HK-2 (cell line): ENCODE data around the gene B4GALNT1.
"Not testable (repeated sequence)": the region's sequence is repeated elsewhere in the genome, so short reads cannot be mapped to it uniquely, and the experiment has no call there.

ENCODE experiments used
- DNase-seq: peaks from one replicate; pipeline ENCODE4 v3.0.0-alpha.2; 2018; ENCODE audit not compliant: unreplicated experiment

B4GALNT1 gene

DNA sequence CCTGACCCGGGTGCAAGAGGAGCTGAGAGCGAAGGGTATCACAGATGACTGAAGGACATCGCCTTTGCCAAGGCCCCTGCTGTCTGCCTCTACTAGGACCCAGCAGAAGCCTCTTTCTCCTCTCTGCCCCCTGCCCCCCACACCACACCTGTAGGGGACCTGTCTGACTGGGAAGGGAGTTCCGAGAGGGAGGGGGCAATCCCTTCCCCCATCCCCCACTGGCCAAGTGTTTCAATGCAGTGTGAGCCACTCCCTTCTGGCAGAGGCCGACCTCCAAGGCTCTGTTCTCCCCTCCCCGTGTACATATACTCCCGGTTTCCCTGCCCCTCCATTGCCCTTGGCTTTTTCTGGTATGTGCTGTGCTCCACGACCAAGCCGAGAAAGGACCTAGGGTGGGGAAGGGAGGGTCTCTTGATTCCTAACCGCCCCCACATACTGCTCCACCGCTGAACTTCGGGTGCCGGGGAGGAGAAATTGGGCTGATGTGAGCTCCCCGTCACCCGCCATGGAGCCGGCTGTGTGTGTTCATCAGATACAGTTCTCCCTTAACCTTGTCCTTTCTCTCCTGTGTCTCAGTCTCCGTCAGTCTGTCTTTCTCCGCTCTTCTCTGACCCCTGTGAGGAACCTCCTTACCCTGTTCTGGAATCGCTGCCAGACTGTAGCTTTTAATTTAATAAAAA is 23.8 kb downstream of the B4GALNT1 start:
- DNase-seq, result no peak

DNA sequence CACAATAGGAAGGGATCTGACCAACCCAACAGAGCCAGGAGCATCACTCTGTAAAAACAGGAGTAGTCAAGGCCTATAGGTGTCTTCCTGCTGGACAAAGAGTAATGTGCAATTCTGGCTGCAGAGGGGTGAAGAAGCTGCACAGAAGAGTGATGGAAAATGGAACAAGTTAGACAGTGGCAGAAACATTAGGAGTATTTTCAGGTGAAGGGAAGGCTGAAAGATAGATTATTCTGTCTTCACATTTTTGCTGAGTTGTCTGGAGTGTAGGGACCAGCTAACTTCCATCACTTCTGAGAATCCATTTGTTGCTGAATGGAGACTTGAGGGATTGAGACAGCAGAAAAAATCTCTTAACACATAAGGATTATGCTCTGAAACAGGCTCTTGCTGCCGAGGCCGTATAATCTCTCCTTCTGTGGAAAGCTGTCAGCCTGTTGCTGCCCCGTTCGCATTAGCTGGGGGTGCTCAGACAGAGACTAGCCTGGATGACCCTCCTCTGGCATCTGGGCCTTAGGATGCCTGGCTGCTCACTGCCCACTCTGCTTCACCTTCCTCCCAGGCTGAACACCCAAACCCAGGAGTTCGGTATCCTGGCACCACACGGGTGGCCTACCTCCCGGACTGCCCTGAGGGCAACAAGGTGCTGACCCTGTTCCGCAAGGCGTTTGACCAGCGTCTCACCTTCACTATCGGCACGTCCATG is 24.9 kb downstream of the B4GALNT1 start:
- no peak for DNase-seq

DNA sequence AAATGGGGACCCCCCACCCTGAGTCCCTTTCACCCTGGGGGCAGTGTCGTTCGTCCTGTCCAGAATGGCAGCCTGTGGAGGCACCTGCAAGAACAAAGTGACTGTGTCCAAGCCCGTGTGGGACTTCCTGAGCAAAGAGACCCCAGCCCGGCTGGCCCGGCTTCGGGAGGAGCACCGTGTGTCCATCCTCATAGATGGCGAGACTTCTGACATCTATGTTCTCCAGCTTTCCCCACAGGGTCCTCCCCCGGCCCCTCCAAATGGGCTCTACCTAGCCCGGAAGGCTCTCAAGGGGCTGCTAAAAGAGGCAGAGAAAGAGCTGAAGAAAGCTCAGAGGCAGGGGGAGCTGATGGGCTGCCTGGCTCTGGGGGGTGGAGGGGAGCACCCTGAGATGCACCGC is 26.2 kb downstream of the B4GALNT1 start:
- DNase-seq, result no peak

DNA sequence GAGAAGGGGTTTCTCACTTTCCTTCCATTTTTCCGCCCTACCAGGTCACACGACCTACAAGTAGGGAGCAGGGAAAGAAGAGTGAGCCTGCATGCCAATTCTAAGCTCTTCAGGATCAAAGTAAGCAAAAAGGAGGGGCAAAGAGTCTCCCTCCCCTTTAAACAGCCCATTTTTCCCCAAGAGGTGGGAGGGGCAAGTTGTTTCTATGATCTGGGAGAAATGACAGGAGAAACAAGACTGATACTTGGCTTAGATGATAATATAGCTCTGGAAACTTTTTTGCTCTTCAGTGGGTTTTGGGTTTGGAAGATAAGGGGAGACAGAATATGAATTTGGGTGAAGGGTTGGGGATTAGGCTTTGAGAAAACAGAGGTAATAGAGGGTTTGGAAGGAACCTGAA is 26.6 kb downstream of the B4GALNT1 start:
- no peak for DNase-seq

DNA sequence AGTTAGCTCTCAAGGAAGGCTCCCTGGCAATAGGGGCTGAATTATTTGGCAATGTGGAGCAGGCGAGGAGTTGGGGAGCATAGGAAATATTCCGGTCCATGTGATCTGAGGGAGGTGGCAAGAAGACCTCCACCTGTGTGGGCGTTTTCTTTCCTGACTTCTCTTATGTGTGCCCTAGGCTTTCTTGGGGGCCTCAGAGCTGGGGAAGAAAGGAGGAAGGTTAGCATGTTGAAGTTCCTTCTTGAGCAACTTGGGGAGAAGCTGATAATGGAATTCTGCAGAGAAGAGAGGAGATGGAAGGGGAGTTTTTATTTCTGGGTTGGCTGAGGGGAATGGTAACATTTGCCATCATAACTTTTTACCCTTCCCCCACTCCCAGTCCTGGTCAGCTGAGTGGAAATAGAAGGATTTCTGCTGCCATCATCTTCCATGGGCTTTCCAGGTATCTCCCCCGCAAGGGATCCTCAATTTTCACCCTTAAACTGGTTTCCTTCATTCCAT is 27.1 kb downstream of the B4GALNT1 start:
- no peak for DNase-seq

DNA sequence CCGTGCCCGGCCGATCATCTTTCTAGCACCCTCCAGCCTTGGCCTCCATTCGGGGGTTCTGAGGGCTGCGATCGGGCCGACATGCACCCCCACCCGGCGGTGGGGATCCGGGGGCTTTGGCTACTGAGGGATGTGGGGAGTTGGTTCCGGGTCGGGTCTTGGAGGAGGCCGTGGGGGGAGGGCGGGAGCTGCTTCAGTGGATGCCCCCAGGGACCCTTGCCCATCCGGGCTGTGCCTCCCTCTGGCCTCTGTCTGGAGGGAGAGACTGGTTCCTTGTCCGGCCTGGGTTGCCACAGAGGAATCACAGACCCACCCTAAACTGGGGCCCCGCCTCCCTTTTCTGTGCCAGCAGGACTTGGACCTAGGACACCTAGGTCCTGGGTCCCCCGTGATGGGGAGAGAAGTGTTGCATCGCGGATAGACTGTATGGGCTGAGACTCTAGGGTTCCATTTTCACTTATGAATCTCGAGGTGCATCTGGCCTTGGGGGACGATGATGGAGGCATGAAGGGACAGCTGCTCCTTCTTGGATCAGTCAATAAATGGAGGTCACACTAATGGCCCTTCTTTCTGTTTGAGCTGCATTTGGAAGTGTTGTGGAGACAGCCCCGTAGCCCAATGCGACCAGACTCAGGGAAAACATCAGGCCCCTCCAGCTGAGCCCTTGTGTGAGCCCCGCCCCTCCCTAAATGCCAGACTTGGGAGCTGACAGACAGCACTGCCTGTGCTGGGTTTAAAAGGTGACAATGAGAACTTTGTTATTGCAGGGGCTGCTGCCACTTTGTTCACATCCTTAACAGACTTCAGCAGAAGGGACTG is 27.8 kb downstream of the B4GALNT1 start:
- DNase-seq, result no peak

DNA sequence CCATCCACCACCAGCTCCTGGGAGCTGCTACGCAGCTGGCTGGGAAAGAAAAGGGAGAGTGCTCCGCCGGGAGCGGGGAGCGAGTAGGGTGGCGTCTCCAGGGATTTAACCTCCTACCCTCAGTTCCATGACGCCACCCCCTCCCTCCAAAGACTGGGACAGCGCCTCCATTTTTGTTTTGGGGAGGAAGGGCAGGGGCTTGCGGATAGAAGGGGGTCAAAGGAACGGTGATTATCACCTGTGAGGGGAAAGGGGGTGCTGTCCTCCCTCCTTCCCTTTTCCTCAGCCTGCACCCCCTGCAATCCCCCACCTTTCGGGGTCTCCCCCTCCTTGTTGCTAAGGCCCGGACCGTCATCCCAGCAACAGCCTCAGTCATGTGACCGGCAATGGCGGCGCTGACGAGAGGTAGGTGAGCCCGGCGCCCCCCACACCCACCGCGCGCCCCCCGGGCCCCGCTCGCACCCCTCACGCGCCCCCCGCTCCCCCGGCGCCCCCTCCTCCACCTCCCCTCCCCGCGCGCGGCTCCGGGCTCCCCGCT is 28.5 kb downstream of the B4GALNT1 start, which contains the start of gene DTX3:
TSS of gene DTX3 (plus strand) at position 371 of the 538 bp plus-strand sequence. CDS start 1,694 bp downstream, outside the sequence.
- DNase-seq, result peak; percentile 43

DNA sequence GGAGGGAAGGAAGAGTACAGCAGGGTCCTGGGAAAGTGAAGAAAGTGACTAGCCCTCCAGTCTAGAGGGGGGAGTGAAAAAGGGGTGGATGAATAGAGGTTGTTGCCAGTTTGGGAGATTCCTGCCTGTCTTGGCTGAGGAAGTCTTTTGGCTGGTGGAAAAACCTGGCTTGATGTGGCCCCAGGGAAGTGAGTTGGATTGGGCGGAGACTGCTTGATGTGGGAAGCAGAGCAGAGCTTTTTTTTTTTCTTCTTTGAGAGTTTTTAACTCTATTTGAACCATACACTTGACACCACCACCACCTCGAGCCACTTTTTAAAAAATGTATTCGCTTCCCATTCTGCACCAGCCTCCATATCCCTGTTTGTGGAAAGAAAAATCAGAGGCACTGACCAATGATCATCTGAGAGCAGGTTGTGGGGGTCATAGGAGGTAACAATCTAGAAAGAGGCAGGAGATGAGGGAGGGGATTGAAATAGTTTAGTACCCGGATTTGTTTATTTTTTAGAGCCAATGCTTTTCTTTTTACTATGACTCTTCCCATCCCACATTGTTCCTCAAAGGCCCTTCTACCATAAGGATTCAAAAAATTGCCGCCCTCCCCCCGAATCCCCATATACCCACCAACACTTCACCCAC is 29.1 kb downstream of the B4GALNT1 start:
- no peak for DNase-seq

DNA sequence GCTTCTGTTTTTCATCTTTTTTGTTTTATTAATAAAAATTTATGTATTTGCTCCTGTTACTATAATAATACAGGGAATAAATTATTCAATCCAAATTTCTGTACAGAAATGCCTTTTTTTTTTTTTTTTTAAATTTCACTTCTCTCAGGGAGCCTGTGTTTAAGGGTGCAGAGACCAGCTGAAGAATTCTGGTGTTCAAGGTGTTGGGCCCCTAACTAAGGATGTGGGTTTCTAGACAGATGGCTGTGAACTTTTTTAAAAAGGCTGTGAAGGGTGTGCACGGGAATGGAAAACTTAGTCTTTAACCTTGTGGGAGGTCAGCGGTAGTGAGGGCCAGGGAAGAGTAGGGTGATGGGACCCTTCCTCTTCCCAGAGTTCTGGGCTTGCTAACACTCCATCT is 29.7 kb downstream of the B4GALNT1 start:
- no peak for DNase-seq

DNA sequence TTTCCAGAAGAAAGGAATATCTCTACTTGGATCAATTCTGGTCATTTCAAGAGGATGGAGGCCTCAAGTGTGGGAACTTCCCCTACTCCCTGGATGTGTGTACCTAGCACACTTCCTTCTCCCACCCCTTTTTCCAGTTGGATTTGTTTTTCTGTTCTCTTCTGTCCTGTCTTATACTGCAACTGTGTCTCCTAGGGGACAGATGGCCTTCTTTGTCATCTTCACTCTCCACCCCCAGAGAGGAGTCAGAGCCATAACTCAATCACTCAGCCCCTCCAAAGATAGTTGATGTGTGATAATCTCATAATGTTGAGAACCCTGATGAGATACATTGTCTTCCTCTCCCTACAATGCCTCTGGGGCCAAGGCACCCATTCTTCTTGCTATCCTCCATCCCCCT is 30.5 kb downstream of the B4GALNT1 start:
- DNase-seq, result no peak

DNA sequence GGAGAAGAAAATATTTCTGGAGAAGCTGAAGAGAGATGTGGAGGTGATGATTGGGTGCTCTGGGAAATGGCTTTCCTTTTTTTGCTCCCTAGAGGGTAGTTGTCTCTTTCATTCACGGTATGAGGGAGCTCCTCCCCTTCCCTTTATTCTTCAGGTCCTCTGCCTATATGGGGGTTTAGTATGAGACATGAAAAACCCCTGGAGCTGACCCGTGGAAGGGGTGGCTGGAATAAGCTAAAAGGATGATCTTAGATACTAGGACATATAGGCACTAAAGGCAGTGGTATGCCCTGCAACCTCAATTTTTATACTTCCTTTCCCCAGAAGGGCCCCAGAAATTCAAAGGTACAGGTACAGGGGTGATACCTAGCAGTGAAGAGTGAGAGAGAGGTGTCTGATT is 32.6 kb downstream of the B4GALNT1 start:
- no peak for DNase-seq

DNA sequence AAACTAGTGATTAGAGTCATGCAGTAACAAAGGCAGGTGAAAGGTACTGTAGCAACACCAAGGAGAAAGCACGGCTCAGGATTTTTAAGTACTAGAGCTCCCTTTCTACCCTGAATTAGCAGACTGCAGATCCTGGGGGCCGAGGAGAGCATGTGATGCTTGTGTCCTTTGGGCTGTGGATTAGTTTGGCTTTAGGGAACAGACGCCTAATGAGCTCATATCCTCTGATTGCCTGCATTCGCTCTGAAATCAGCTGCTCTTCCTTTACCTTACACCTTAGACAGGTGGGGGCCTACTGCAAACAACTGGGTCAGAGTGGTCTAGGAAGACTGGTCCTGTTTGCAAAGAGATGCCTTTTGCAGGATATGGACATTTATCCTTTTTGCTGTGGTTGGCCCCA is 39.8 kb downstream of the B4GALNT1 start:
- no peak for DNase-seq

DNA sequence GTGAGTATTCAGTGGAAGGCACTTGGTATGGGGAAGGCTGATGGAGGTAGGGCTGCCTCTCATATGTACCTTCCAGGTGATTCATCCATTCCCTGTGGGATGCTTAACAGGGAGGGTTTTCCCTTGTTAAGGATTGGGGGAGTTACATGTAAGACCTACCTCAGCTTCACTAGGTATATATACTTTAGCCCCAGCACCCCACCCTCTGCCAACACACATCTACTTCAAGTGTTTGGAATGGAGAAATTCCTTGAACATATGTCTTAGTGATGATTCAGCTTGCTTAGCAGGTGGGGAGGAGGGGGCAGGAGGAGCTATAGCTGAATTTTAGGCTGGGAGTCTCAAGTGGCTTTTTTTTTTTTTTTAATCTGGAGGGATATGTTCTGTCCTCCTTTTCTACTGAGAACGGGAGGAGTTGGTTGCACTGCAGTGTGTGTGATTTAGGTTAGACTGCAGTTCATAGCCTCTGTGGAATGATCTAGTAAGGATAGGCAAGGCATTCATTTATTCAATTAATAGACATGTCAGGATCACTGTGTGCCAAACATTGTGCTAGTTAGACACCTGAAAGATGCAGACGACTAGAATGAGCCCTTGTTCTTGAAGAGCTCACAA is 40.3 kb downstream of the B4GALNT1 start:
- no peak for DNase-seq

DNA sequence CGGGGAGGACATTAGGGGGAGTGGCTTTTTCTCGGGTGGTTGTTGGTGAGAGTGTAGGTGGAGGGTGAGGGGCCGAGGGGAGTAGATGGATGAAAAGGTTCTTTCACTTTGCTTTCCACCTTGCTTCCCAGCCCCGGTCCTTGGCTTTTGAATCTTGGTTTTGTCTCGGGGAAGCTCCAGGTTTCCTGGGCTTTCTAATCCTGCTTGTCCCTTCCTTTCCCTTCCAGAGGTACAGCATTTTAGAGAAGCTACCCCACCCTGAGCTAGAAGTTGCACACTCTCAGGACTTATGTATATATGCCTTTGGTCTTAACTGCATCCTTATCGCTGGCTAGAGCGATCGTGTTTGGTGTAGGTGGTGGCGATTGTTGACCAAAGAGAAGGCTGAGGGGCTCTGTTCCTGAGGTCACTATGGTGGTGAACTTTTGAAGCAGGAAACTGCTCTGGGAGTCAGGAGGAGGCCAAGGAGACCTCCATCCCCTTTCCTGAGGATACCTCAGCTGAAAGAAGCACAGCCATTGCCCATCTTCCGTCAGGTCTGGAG is 41.1 kb downstream of the B4GALNT1 start:
- DNase-seq, result no peak

DNA sequence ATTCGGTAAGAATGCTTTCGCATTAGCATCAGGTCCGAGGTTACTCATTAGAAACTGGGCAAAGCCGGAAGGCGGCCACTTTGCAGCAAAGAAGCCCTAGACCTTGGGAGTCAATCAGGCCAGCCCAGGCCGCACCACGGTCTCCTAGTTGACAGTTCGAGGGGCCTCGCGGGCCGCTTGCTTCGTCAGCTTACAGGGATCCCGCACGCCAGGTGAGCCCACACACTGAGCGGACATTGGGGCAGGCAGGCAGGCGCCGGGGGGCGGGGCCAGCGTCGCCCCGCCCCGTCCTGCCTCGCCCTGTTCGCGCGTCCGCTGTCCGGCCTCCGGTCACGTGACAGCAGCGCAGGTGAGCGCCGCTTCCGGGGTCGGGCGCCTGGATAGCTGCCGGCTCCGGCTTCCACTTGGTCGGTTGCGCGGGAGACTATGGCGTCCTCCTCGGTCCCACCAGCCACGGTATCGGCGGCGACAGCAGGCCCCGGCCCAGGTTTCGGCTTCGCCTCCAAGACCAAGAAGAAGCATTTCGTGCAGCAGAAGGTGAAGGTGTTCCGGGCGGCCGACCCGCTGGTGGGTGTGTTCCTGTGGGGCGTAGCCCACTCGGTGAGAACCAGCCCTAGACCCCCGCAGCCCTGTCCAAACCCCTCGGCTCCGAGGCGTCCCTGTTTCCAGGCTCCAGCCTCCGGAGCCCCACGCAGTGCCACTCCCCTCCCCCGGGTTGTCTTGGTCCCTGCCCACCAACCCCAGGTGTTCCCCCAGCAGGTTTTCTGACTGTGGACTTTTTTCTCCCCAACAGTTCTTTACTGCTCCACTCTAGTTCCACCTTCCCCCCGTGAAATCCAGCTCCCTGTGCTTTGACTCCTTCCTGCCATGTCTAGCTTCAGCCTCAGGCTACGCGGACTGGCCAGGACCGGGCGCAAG is 41.9 kb downstream of the B4GALNT1 start, which contains the start of gene PIP4K2C:
TSS of gene PIP4K2C (plus strand) at position 329 of the 918 bp plus-strand sequence. CDS start at position 427, 98 bp downstream.
- DNase-seq, result peak; percentile 84

DNA sequence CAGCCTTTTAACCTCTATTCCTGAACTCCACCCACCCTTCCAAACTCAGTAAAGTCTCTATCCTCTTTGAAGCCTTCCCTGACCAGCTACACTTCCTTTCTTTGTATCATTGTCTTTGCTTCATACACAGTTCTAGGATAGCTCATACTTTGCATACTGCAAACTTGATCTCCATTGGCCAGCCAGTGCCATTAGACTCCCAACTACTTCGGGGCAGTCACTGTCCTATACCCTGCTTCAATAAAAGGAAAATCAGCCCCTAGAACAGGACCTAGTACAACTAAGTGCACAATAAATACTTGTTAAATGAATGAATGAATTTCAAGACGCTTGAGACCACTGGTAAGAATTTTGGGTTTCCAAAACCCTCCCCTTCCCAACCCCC is 42.5 kb downstream of the B4GALNT1 start:
- no peak for DNase-seq

DNA sequence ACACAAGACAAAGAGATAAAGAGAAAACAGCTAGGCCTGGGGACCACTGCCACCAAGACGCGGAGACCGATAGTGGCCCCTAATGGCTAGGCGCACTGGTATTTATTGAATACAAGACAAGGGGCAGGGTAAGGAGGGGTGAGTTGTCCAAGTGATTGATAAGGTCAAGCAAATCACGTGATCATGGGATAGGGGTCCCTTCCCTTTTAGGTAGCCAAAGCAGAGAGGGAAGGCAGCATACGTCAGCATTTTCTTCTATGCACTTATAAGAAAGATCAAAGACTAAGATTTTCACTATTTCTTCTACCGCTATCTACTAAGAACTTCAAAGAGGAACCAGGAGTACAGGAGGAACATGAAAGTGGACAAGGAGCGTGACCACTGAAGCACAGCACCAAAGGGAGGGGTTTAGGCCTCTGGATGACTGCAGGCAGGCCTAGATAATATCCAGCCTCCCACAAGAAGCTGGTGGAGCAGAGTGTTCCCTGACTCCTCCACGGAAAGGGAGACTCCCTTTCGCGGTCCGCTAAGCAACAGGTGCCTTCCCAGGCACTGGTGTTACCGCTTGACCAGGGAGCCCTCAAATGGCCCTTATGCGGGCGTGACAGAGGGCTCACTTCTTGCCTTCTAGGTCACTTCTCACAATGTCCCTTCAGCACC is 43.9 kb downstream of the B4GALNT1 start:
- not testable (repeated sequence) for DNase-seq

DNA sequence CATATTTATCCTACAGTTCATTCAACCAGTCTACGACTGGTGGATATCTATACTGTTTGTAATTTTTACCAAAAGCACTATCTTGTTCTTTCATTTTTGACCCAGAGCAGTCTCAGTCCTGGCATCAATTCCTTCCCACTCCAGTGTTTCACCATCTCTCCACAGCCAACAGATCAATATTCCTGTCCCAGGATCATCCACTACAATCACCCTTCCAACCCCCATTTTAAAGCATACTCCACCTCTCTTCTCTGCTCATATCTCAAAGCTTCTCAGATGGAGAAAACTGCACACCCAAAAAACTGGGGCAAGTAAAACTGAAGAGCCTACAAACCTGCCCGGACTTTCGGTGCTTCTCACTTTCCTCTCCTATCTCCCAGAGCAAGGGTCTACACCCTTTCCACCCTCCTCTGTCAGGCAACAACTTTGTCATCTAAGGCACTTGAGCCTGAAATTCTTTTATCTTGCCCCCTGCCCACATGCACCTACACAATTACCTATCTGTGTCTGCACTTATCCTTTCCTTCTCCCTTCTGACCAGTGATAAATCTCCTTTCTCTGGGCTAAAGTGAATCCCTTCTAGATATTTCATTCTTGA is 46.1 kb downstream of the B4GALNT1 start:
- DNase-seq, result no peak

DNA sequence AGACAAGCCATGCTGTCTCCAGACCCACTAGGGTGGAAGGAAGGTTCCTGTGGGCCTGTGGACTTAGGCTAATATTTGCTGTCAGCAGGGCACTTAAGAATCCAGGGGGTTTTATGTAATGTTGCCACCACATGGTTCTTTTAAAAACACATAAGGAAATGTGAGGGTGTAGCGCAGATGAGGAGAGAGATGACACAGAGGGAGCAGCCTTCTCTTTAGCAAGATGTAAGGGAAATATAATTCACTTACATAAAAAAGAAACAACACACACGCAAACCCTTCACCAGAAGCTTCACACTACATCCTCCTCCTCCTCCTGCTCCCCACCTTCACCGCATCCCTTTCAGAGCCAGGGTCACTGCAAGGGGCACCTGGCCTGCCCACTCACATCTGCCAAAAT is 46.9 kb downstream of the B4GALNT1 start:
- no peak for DNase-seq
